CD4-positive, alpha-beta T cell treated with Interleukin-4 for 4 hours (primary cell): Measurements from ENCODE around the gene MEIOSIN.
"Not testable (repeated sequence)": the region's sequence is repeated elsewhere in the genome, so short reads cannot be mapped to it uniquely, and the experiment has no call there.

Experiments used
- DNase-seq: peaks from one replicate; pipeline ENCODE4 v3.0.0-alpha.2; 2020

MEIOSIN gene, protein sequence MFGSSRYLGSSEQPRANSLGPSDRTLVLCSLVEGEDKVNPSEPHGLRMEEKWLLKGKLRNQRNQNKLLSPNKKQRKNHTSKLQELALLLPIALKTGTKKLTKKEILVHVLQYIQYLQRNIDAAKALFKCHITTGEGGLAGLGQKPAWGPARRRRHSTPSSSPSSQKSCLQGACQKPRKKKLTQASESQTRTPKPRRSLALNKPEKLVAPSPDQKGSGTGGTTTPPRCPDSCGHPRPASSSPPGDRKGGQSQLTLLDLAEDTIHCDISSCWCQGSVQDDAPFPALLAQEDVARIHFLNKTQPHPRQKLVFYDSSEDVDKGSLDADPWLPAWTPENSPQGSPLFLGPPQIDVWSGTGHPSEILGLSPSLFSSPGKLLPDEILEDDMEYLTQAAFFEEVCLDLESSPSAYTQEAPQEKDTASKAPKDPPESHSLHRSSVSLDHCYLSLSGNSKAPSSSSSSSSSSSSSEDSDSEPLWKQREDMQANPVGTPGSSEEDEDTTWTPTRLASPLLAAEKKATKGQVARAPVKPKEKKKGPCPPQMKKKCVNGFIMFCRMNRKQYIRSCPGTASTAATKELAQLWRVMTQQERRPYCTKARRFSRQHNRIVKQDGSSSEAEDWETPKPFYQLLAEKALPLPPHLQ

DNA sequence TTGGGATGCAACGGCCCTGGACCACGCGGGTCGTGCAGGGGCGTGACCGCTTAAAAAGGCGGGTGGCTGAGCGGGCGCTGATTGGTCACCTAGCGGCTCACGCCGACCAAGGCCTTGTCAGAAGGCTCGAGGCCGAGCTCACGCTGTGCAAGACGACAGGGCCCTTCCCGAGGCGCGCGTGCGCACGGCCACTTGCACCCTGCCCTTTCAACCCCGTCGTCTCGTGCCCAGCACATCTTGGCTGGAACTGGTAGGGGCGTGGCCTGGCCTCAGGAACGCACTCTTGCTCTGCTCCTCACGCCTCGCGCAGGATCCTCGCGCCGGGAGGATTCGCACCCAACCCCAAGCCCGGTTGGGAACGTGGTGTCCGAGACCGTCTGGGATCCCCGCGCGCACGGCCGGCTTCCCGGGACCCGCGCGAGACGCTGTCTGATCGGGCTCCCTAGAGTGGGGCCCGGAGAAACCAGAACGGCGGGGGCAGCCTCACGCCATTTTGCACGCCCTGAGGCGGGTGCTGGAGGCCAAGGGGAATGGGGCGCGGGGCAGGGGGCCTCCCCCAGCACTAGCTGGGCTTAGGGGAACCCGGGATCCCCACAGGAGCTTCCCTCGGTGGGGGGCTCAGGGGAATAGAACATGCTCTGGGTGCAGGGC, at the start of gene MEIOSIN:
Gene MEIOSIN (plus strand): TSS at position 280 of the 651 bp plus-strand sequence. CDS start 1,938 bp downstream, outside the sequence.
- no peak for DNase-seq

DNA sequence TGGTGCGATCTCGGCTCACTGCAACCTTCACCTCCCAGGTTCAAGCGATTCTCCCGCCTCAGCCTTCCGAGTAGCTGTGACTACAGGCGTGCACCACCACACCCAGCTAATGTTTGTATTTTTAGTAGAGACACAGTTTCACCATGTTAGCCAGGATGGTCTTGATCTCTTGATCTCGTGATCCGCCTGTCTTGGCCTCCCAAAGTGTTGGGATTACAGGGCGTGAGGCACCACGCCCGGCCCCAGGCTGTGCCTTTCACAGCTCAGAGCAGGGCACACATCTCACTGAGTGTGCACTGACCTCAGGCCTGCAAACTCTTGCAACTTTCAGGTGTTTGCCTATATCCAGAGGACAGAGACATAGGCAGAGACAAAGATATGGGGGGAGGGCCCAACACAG, 48.2 kb upstream of the MEIOSIN start:
- DNase-seq, result not testable (repeated sequence)

DNA sequence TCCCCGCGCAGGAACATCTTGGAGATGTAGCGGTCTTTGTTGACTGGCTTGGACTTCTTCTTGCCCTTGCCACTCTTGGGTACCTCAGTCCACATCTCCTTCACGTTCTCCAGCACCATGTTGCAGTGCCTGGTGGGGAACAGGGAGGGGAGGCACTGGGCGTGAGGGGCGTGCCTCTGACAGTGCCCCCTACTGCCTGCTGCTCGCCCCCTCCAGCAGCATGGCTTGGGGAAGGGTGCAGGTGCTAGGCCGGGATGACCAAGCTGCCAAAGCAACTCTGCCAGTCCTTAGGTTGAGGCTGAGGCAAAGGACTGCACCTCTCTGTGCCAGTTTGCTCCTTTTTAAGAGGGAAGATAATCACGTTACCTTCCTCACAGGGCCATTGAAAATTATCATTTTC, 45.6 kb upstream of the MEIOSIN start:
- DNase-seq, result no peak

DNA sequence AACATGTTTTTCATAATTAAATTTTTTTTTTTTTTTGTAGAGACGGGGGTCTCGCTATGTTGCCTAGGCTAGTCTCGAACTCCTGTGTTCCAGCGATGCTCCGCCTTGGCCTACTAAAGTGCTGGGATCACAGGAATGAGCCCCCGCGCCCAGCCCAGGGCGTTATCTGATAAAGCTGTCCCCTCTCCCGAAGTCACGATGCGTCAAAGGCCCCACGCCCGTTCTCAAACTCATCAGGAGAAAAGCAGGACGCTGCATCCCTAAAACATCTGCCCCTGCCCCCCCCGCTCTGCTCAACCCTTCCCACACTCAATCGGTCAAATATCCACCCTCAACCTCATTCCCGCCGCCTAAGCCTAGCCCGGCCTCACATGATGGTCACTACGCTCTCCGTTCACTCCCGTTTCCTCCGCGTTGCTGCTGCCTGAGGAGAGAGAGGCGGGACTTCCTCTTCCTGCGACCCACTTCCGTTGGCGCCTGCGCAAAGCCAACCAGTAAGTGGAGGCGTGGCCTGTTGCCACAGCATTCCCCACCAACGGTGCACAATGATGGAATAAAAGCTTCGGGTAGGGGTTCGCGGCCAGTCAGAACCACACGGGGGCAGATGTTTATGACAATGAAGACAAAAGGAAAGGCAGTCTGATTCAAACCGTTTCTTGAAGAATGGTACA, 41.6 kb upstream of the MEIOSIN start, which contains the start of gene SNRPD2:
Gene SNRPD2 (minus strand): TSS at position 438 of the 671 bp plus-strand sequence. CDS start 65 bp downstream, at position 373.
- peak; percentile 90 for DNase-seq

DNA sequence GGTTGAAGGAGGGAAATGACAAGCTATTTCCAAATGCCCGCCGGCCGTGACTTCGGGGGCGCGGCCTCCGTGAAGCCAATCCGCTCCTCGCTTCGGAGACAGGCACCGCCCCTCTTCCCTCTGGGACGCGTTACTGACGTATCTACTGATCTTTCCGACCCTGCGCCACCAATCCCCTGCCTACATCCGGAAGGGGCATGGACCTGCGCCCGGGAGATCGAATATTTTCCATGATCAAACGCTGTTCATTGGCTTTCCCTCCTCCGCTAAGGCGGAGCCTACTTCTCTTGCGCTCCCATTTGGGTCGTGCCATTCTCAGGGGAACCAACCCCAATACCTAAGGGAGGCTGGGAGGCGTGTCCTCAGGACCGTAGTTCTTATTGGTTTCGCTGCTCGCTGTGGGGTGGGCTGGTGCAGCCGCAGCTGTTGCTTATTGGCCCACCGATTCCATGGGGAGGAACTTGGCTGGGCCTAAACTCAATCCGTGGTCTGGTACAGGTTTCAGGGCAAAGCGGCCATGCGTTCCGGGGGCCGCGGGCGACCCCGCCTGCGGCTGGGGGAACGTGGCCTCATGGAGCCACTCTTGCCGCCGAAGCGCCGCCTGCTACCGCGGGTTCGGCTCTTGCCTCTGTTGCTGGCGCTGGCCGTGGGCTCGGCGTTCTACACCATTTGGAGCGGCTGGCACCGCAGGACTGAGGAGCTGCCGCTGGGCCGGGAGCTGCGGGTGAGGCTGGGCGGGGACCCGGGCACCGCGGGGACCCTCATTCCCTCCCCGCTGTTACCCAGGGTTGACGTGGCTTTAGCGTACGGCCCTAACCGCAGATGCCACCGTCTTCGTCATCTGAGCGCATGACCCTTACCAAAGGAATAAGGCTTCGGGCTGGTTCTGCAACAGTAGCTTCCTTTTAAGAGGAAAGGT, 40.8 kb upstream of the MEIOSIN start, which contains the start of gene QPCTL:
Gene QPCTL (plus strand): TSS at position 480 of the 919 bp plus-strand sequence. CDS start 38 bp downstream, at position 518.
- peak; percentile 99 for DNase-seq

DNA sequence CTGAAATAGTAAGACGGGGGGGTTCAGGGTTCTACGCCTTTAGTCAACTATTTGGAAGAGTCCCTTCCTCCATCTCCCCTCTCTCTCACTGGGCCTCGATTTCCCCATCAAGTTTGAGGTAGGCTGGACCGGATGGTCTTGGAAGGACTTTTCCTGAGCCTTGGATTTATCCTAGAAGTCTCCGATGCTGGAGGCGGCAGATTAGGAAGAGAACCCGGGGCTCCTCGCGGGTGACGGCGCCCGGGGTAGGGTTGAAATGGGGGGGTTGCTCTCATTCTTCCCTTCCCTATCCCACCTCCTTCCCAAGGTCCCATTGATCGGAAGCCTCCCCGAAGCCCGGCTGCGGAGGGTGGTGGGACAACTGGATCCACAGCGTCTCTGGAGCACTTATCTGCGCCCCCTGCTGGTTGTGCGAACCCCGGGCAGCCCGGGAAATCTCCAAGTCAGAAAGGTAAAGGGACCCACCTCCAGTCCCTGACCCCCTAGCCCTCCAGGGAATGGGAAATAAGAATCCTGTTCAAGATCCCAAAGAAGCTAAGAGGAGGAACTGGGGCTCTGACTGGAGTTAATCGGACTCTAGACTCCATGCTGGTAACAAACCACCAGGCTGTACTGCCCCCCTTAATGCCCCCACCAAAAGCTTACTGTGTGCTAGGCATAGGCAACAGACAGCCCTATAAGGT, 40.0 kb upstream of the MEIOSIN start:
- DNase-seq, result peak; percentile 58

DNA sequence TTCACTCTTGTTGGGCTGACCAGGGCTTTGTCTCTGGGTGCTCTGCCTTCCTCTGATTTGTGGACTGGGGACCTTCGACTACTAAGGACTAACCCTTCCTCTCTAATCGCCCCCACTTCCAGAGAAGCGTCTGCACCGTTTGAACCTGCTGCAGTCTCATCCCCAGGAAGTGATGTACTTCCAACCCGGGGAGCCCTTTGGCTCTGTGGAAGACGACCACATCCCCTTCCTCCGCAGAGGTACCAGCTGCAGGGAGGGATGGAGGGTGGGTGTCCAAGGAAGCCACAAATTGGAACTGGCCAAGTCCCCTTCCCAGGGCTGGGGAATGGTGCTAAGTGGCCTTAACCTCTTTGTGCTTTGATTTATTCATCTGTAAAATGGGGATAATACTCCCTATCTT, 31.6 kb upstream of the MEIOSIN start:
- DNase-seq, result no peak

DNA sequence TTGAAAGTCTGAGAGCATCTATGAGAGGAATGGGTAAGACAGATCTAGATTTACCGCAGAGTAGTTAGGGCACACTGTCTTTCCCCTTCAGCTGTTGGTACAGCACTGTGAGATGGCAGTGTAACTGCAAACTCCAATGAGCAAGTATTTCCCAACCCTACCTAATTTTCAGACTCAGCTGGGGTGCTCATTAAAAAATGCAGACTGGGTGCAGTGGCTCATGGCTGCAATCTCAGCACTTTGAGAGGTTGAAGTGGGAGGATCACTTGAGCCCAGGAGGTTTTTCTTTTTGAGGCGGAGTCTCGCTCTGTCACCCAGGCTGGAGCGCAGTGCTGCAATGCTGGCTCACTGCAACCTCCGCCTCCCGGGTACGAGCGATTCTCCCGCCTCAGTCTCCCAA, 28.1 kb upstream of the MEIOSIN start:
- DNase-seq, result no peak

DNA sequence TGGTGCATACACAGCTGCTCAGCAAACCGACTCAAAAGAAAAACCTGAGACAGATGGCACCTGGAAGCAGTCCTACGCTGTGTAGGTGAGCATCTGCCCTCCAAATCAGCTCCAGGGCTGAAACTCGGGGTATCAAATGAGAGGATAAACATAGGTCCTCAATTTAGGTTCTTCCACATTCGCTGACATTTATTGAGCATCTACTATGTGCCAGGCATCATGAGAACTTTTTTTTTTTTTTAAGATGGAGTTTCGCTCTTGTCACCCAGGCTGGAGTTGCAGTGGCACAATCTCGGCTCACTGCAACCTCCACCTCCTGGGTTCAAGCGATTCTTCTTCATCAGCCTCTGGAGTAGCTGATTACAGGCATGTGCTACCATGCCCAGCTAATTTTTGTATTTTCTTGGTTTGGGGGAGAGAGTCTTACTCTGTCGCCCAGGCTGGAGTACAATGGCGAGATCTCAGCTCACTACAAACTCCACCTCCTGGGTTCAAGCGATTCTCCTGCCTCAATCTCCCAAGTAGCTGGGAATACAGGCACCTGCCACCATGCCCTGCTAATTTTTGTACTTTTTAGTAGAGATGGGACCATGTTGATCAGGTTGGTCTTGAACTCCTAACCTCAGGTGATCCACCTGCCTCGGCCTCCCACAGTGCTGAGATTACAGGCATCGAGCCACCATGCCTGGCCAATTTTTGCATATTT, 27.4 kb upstream of the MEIOSIN start:
- no peak for DNase-seq

DNA sequence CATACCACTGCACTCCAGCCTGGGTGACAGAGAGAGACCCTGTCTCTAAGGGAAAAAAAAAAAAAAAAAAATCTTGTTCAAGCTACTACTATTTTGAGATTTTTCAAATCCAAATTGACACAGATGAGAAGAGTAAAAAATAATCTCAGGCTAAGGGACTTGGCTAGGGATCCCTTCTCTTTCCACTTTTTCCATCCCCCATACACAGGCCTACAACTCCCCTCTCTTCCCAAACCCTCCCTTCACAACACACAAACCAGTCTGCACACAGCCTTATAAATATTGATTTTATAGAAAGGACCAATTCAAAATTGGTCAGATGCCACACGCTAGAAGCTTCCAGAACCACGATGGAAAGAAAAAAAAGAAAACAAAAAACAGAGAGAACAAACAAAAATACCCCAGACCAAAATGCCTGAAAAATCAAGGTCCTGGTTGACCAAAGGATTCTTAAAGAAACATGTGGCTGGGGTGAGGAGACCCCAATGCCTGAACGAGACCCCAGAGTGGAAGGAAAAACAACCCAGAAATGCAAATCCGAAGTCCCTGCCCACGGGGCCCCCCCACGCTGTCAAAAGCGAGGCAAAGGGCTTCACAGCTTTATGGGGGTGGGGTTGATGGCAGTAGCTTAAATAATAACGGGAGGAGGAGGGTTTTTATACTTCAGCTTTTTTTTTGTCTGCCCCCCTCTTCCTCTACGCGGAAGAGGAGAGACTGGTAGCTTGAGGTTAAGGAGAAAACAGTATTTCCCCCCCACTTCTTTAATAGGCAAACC, 22.7 kb upstream of the MEIOSIN start:
- no peak for DNase-seq

DNA sequence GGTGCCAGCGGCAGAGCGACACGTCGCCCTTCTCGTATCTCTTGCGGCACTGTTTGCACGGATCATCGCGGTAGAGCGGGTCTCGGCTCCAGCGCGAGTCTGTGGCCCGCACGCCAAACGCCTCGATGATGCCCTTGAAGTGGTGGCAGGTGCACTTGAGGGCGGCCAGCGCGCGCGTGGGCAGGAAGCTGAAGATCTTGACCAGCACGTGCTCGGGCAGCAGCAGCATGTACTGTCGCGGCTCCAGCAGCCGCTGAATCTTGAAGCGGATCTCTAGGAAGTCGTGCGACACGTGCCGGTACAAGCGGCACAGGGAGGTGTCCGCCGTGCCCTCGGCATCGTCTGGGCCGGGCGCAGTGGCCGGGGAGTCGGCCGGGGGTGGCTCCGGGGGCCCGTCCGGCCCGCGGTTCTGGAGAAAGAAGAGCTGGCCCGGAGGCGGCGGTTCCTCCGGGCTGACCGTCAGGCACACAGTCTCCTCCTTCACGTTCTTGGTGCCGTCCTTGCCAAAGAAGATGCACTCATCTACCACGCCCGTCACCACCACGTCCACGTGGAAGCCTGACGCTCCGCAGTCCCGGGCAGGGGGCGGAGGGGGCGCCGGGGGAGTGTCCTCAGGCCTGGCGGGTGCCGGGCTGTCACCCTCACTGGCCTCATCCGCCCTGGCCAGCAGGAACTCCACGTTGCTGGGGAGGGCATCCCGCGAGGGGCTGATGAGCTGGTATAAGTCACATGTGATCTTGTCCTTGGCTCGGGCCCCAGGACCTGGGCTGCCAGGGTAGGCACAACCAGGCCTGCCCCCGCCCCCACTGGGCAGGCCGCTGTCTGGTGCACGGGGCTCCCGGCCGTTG, 21.2 kb upstream of the MEIOSIN start:
- DNase-seq, result no peak

DNA sequence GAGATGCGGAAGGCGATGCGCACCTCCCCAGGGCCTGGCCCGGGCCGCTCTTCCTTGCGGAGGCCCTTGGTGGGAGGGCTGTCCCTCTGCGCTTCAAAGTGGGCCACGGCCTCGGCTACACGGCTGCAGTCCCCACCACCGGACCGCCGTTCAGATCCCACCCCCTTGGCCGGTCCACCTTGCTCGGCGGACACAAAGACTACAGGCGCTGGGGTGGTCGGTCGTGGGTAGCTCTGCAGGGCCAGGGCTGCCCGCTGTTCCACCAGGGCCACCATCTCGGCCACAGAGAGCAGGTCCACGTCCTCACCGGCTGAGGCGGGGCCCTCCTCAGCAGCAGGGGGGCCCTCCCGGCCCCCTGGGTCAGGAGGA, 20.6 kb upstream of the MEIOSIN start:
- DNase-seq, result no peak

DNA sequence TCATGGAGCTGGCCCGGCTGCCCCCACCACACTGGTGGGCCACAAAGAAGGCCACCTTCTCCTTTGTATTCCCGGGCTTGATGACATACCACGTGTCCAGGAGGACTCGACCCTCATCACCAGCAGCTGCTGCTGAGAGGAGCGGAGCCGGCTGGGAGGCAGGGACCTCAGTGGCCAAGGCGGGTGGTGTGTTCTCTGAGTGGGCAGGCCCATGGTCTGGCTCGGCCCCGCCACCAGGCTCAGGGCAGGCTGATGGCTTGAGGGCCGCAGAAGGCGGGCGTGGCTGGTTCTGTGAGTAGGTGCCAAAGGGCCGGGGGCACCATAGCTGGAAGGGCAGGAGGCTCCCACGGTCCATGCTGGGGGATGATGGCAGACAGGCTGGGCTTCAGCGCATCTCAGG, 20.1 kb upstream of the MEIOSIN start:
- no peak for DNase-seq

DNA sequence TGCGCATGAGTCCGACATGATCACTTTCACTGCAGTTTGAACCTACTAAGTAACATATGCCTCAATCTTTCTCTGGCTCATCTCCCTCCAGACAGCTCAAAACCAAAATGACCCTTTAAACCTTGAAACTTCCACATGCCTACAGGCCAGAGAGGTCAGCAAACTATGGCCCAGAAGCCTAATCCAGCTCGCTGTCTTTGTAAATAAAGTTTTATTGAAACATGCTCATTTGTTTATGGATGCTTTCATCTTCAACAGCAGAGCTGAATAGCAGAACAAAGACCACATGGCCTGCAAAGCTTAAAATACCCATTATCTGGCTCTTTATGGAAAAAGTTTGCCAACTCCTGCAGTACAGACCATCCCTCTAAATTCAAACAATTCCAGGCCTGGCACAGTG, 18.1 kb upstream of the MEIOSIN start:
- DNase-seq, result no peak

DNA sequence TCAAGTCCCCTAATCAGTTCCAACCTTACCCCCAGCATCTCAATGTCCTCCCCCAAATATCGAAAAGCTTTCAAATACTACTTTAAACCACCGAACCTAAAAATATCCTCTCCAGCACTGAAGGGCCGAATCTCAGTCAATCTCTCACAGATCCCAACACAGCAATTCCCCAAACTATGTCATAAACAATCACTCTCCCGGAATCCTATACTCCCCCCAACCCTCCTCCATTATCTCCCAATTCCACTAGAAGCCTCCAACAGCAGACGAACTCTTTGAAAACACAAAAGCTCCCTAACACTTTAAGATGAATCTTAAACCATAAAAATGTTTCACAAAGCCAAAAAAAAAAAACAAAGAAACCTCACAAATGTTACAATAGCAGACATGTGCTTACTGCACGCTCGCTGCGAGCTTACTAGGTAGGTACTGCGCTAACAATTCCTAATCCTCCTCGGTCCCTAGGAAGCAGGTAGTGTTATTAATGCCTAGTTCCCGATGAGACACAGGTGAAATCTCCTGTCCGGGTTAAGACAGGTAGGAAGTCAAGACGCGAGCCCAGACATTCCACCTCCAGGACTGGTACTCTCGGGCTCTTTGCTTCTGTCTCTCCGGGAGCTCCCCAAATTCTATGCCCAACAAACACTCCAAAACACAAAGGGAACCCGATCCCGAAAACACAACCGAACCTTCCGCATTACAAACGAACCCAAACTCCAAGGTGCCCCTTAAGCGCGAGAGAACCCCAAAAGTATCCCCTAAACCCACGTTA, 16.7 kb upstream of the MEIOSIN start:
- no peak for DNase-seq

DNA sequence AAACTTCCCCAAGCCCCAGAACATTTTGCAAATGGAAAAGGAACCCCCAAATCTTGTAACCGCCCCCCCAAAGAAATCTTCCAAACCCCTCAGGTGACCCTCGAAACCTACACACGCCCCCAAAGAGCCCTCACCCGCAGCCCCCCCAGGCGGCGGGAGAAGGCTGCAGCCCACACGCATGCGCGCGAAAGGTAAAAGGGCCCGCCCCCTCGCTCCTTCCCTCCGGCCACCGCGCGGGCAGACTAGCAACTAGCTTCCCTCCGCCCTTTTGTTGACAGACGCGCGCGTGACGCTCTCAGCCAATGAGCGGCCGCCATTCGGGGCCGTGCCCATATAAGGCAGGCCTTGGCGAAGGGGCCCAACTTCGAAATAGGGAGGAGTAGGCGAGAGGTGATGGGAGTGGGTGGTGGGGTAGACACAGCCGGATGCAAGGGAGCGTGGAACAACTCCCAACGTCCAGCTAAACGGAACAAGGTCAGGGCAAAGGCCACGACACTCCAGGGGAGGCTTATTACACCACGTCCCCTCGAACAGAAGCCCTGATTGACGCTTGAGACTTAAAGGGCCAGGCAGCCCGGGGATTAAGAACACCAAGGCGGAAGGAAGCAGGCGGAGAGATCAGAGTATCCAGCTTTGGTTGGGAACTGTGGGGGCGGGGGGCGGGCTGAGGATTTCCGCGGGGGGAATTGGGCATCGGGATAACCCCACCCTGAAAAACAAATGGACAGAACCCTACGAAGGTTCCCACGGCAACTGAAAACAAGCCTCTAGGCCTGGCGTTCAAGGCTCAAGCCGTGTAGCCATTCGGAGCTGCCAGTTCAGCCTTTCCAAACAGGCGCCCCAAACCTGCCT, 15.9 kb upstream of the MEIOSIN start:
- DNase-seq, result peak; percentile 99
